Posterior vena cava (tissue), 2 donors: ENCODE measurements around the gene MRO. TPM values are rescaled to one million over a fixed set of nuclear protein-coding genes. Genes with fewer than 3 reads are reported as not detected.
"Not testable (repeated sequence)": the region's sequence is repeated elsewhere in the genome, so short reads cannot be mapped to it uniquely, and the experiment has no call there.

Experiments
- DNase-seq: peaks from one replicate; pipeline ENCODE4 v3.0.0-alpha.2; 2020; ENCODE audit warnings: low spot score
- intact Hi-C, 2 donors: fragments of 100-400 bp; cut with DNase I; formaldehyde crosslinking; loops; one replicate each; pipeline versions ENCODE4 v1.14.1 to v1.14.2; 2022 to 2023
- long read RNA-seq, 2 donors: library from polyadenylated mRNA; unstranded; transcript quantifications; one replicate each; pipeline ENCODE4 v2.0.0, GENCODE V29; 2020 to 2021
- total RNA-seq, 2 donors: library from RNA; stranded (reverse); fragmentation: NEBNext Ultra II Directional; extraction: Animal tissue kit (Norgen Biotek cat#: 25700); gene quantifications; one replicate each; pipeline ENCODE4 v1.2.1, GENCODE V29; 2021
- donor health status: DM: yes; HTN: yes; CAD: no.
- donor health status: DM: yes; HTN: yes; CAD: no.

MRO gene
- 1 to 10 TPM; 1.4 to 2.3 TPM for total RNA-seq
- long read RNA-seq, donor 1, result 0 reads
- long read RNA-seq, donor 2, partial matches to known transcripts, result 0 of 1 reads
- long read RNA-seq, donor 2, other reads (novel, unspliced or antisense), result 1 of 1 reads

GRCh38 chr18:50819728-50820378 is at the start of gene MRO:
MRO (minus strand) TSS chr18:50820016; CDS start chr18:50809400, 10,616 bp downstream.
- DNase-seq, result peak; percentile 95
- intact Hi-C loops, result no loop called here

- DNase-seq, result no peak
- intact Hi-C loops, result no loop called here
Observed at GRCh38 chr18:50869150-50869549, 49.3 kb upstream of the MRO start.

- DNase-seq, result no peak
- intact Hi-C loops, result no loop called here
Observed at GRCh38 chr18:50866765-50867164, 46.9 kb upstream of the MRO start.

- DNase-seq, result no peak
- intact Hi-C loops, result no loop called here
Observed at GRCh38 chr18:50863840-50864375, 44.1 kb upstream of the MRO start.

- intact Hi-C loops, result no loop called here
- no peak for DNase-seq
Observed at GRCh38 chr18:50862401-50862800, 42.6 kb upstream of the MRO start.

- intact Hi-C loops, result no loop called here
Observed at GRCh38 chr18:50861617-50862016, 41.8 kb upstream of the MRO start.

GRCh38 chr18:50859793-50860555 is 40.2 kb upstream of the MRO start:
- intact Hi-C loops, result no loop called here
- DNase-seq, result no peak

More at GRCh38 chr18:50861617-50862016, 41.8 kb upstream of the MRO start:
- no peak for DNase-seq

GRCh38 chr18:50857694-50858093 is 37.9 kb upstream of the MRO start:
- no peak for DNase-seq

GRCh38 chr18:50857166-50857565 is 37.4 kb upstream of the MRO start:
- DNase-seq, intact Hi-C loops: not testable (repeated sequence)

More at GRCh38 chr18:50857694-50858093, 37.9 kb upstream of the MRO start:
- intact Hi-C loops, result no loop called here

GRCh38 chr18:50855976-50856757 is 36.4 kb upstream of the MRO start:
- DNase-seq, result no peak
- intact Hi-C loops, result no loop called here

GRCh38 chr18:50853863-50854271 is 34.1 kb upstream of the MRO start:
- no peak for DNase-seq
- intact Hi-C loops, result no loop called here

- intact Hi-C loops, result no loop called here
- DNase-seq, result no peak
Observed at GRCh38 chr18:50850307-50851065, 30.7 kb upstream of the MRO start.

- intact Hi-C loops, result no loop called here
- no peak for DNase-seq
Observed at GRCh38 chr18:50849419-50849821, 29.6 kb upstream of the MRO start.

GRCh38 chr18:50848991-50849390 is 29.2 kb upstream of the MRO start:
- intact Hi-C loops, result no loop called here
- DNase-seq, result no peak

GRCh38 chr18:50848061-50848551 is 28.3 kb upstream of the MRO start:
- no peak for DNase-seq
- intact Hi-C loops, result no loop called here

- no peak for DNase-seq
- intact Hi-C loops, result no loop called here
Observed at GRCh38 chr18:50847192-50847591, 27.4 kb upstream of the MRO start.

GRCh38 chr18:50844960-50845359 is 25.1 kb upstream of the MRO start:
- no peak for DNase-seq
- intact Hi-C loops, result no loop called here

GRCh38 chr18:50844554-50844953 is 24.7 kb upstream of the MRO start:
- intact Hi-C loops, result no loop called here
- no peak for DNase-seq

- DNase-seq, result no peak
- intact Hi-C loops, result no loop called here
Observed at GRCh38 chr18:50842846-50843245, 23.0 kb upstream of the MRO start.
